DND-41 (cell line): Measurements from ENCODE around the gene PACSIN1.

Source experiments
- CTCF ChIP-seq: IDR thresholded peaks from 2 replicates; pipeline ENCODE4 v1.5.1; 2012; ENCODE audit warnings: borderline replicate concordance, low read length, moderate library complexity, mild to moderate bottlenecking; ENCODE audit not compliant: poor library complexity, severe bottlenecking; ENCODE audit errors: extremely low read depth
- EZH2 ChIP-seq: IDR thresholded peaks from 3 replicates; pipeline ENCODE4 v1.6.1; 2012; ENCODE audit warnings: borderline replicate concordance, low read depth, mild to moderate bottlenecking, moderate library complexity, low read length, inconsistent platforms; ENCODE audit not compliant: severe bottlenecking

- TF ChIP-seq CTCF (no peak), EZH2 (no peak)
Observed at GRCh38 chr6:34543421-34543820, 77.5 kb downstream of the PACSIN1 start.
